Natural killer cell (primary cell): ENCODE data around the gene MAP4K4. TPM values are rescaled to one million over a fixed set of nuclear protein-coding genes. Genes with fewer than 3 reads are reported as not detected.

Experiments used
- ATAC-seq, 3 donors: fragments of 150-1000 bp in 2 of 3; fragments of 200-7000 bp in 1 of 3; cut with Tn5 transposase; 1 replicate in 1 of 3; 2 replicates in 2 of 3; pipeline ENCODE4 v1.10.0; 2021; ENCODE audit warnings: mild to moderate bottlenecking in 2 of 3, moderate library complexity in 2 of 3
- DNase-seq, 2 donors: peaks; one replicate each; pipeline versions ENCODE4 v3.0.0 to v3.0.0-alpha.2; 2013 to 2021; ENCODE audit warnings: mixed read lengths in 1 of 2
- H3K27ac ChIP-seq: one replicate; pipeline ENCODE4 v1.5.1; 2013; ENCODE audit warnings: mild to moderate bottlenecking, low read length
- H3K27me3 ChIP-seq: one replicate; pipeline ENCODE4 v1.6.1; 2013; ENCODE audit warnings: low read length; ENCODE audit not compliant: control insufficient read depth, insufficient read depth
- H3K36me3 ChIP-seq: one replicate; pipeline ENCODE4 v1.6.1; 2013; ENCODE audit warnings: low read length; ENCODE audit not compliant: control insufficient read depth, insufficient read depth
- H3K4me1 ChIP-seq: one replicate; pipeline ENCODE4 v1.6.1; 2013; ENCODE audit warnings: low read length; ENCODE audit not compliant: control insufficient read depth, insufficient read depth
- H3K4me3 ChIP-seq: one replicate; pipeline ENCODE4 v1.5.1; 2013; ENCODE audit warnings: low read length
- H3K9me3 ChIP-seq: one replicate; pipeline ENCODE4 v1.6.1; 2013; ENCODE audit warnings: low read length; ENCODE audit not compliant: control insufficient read depth, insufficient read depth
- H3K27ac Mint-ChIP-seq, 2 donors: one replicate each; pipeline ENCODE4 v1.8.0; 2022; ENCODE audit warnings: mild to moderate bottlenecking in 2 of 2, mixed read lengths in 2 of 2, moderate library complexity in 1 of 2
- H3K27me3 Mint-ChIP-seq, 2 donors: one replicate each; pipeline ENCODE4 v1.8.0; 2022; ENCODE audit warnings: low read depth in 2 of 2, mixed read lengths in 2 of 2
- H3K36me3 Mint-ChIP-seq: one replicate; pipeline ENCODE4 v1.8.0; 2022; ENCODE audit warnings: mixed read lengths
- H3K4me1 Mint-ChIP-seq, 2 donors: one replicate each; pipeline ENCODE4 v1.8.0; 2022; ENCODE audit warnings: mixed read lengths in 2 of 2
- H3K4me3 Mint-ChIP-seq: one replicate; pipeline ENCODE4 v1.8.0; 2022; ENCODE audit warnings: mild to moderate bottlenecking, moderate library complexity, mixed read lengths
- H3K9me3 Mint-ChIP-seq, 2 donors: one replicate each; pipeline ENCODE4 v1.8.0; 2022; ENCODE audit warnings: mixed read lengths in 2 of 2
- WGBS: methylation state at CpG from one replicate; pipeline ENCODE4 v1.1.7; 2013; ENCODE audit warnings: missing lambda C conversion rate; ENCODE audit not compliant: insufficient coverage; 5-methylcytosine and 5-hydroxymethylcytosine counted together
- intact Hi-C: fragments of 100-400 bp; cut with micrococcal nuclease; formaldehyde crosslinking; loops from one replicate; pipeline ENCODE4 v1.14.2; 2022
- total RNA-seq, 4 donors: library from RNA; stranded (reverse); fragments of 120-200 nt in 1 of 4; gene quantifications; one replicate each; pipeline versions ENCODE4 v1.2.3 to v1.2.4, GENCODE V29; 2013 to 2022
- TF ChIP-seq, protein P1 (sequence below): fragments of 200-600 bp; IDR thresholded peaks from one replicate; pipeline ENCODE4 v1.8.0; 2022; ENCODE audit warnings: antibody characterized with exemption

The MAP4K4 gene
- total RNA-seq, 3 donors from 2014 or later (not counting 1 experiment from before 2014, with no cell fraction given) = 60.2 to 80.3 (median 66.5) TPM

DNA sequence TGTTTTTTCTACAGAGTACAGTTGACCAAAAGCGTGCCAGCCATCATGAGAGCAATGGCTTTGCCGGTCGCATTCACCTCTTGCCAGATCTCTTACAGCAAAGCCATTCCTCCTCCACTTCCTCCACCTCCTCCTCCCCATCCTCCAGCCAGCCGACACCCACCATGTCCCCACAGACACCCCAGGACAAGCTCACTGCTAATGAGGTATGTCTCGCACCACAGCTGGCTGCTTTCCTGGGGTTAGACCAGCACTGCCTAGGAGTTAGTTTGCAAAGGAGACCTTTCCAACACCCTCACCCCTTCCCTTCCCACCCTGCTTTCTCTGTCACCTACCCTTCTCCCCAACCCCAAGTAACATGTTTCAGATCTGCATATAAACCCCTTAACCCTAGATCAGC is 174.0 kb downstream of the MAP4K4 start:
- H3K4me1 ChIP-seq = no peaks in the 10 kb centered on the region
- H3K36me3 ChIP-seq = peaks cover 90% of the 10 kb centered on the region
- Mint-ChIP-seq H3K36me3 (peaks cover 42% of the 10 kb centered on the region), H3K4me3 (no peak overlapping the region), H3K27me3 (no peaks in the 10 kb centered on the region), H3K9me3 (no peaks in the 10 kb centered on the region), H3K27ac (no peak overlapping the region), H3K4me1 (no peaks in the 10 kb centered on the region)
- WGBS = 99% methylated on average over 5 of the region's 5 CpGs
- DNase-seq (no peak), ATAC-seq (no peak)
- intact Hi-C loops = no loop called here
- H3K27me3 ChIP-seq = no peaks in the 10 kb centered on the region
- no peaks in the 10 kb centered on the region for H3K9me3 ChIP-seq
- TF ChIP-seq, protein P1, sequence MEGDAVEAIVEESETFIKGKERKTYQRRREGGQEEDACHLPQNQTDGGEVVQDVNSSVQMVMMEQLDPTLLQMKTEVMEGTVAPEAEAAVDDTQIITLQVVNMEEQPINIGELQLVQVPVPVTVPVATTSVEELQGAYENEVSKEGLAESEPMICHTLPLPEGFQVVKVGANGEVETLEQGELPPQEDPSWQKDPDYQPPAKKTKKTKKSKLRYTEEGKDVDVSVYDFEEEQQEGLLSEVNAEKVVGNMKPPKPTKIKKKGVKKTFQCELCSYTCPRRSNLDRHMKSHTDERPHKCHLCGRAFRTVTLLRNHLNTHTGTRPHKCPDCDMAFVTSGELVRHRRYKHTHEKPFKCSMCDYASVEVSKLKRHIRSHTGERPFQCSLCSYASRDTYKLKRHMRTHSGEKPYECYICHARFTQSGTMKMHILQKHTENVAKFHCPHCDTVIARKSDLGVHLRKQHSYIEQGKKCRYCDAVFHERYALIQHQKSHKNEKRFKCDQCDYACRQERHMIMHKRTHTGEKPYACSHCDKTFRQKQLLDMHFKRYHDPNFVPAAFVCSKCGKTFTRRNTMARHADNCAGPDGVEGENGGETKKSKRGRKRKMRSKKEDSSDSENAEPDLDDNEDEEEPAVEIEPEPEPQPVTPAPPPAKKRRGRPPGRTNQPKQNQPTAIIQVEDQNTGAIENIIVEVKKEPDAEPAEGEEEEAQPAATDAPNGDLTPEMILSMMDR = no peak
- H3K27ac ChIP-seq = no peak overlapping the region
- H3K4me3 ChIP-seq = no peak overlapping the region

DNA sequence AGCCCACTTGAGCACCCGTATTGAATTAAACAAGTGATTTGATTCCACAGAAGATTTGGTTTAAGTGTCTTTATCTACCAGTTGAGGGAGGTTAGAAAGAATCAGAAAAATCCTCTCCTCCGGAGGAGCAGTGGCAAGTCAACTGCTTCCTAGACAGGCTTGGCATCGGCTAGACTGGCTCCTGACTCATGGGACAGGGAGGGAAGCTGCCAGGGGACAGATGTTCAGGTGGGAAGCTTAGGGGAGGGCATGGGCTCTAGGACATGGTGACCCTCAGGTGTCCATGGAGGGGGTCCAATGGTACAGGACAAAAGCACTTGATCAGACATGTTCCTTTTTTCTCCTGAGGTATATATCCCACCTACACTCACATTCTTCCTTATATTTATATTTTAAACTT is 175.0 kb downstream of the MAP4K4 start:
- no peaks in the 10 kb centered on the region for H3K4me1 ChIP-seq
- H3K9me3 ChIP-seq = no peaks in the 10 kb centered on the region
- TF ChIP-seq, protein P1 = no peak
- ATAC-seq (no peak), DNase-seq (no peak)
- peaks cover 90% of the 10 kb centered on the region for H3K36me3 ChIP-seq
- no peaks in the 10 kb centered on the region for H3K4me1 Mint-ChIP-seq
- H3K4me3 Mint-ChIP-seq = no peak overlapping the region
- H3K27ac ChIP-seq = no peak overlapping the region
- WGBS = 95% methylated on average over 3 of the region's 3 CpGs
- peaks cover 36% of the 10 kb centered on the region for H3K36me3 Mint-ChIP-seq
- no peaks in the 10 kb centered on the region for H3K27me3 Mint-ChIP-seq
- H3K9me3 Mint-ChIP-seq = no peaks in the 10 kb centered on the region
- H3K4me3 ChIP-seq = no peak overlapping the region
- no peaks in the 10 kb centered on the region for H3K27me3 ChIP-seq
- intact Hi-C loops = no loop called here
- no peak overlapping the region for H3K27ac Mint-ChIP-seq

DNA sequence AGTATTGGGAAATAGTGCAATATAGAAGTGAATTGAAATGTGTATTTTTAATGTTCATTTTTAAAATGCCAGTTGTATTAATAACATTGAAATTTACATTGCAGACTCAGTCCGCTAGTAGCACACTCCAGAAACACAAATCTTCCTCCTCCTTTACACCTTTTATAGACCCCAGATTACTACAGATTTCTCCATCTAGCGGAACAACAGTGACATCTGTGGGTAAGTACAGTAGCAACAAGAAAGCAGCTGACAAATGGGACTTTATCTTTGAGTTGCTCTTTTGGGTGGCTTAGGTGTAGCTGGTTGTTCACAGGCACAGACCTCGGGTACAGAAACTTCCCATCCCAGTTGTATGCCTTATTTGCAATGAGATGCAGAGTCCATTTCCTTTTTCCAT is 176.0 kb downstream of the MAP4K4 start:
- 100% methylated on average over 2 of the region's 3 CpGs for WGBS
- Mint-ChIP-seq H3K4me3 (no peak overlapping the region), H3K4me1 (no peaks in the 10 kb centered on the region), H3K9me3 (no peaks in the 10 kb centered on the region), H3K36me3 (peaks cover 26% of the 10 kb centered on the region), H3K27me3 (no peaks in the 10 kb centered on the region), H3K27ac (no peak overlapping the region)
- Histone ChIP-seq H3K4me1 (no peaks in the 10 kb centered on the region), H3K27ac (no peak overlapping the region), H3K4me3 (no peak overlapping the region), H3K27me3 (no peaks in the 10 kb centered on the region), H3K36me3 (peaks cover 86% of the 10 kb centered on the region), H3K9me3 (no peaks in the 10 kb centered on the region)
- TF ChIP-seq, protein P1 = no peak
- intact Hi-C loops = no loop called here
- ATAC-seq (no peak), DNase-seq (peak in 1 of 2 donors; percentile 17)

DNA sequence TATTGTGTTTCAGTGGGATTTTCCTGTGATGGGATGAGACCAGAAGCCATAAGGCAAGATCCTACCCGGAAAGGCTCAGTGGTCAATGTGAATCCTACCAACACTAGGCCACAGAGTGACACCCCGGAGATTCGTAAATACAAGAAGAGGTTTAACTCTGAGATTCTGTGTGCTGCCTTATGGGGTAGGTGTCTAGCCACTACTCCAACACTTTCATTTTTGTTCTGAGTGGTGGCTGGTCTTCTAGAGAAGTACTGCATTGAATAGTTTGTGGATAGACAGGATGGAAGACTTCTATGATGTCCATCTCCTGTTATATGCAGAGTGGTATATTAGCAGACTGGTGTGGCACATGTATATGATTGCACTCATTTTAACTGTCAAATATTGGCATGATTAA is 176.6 kb downstream of the MAP4K4 start:
- no peaks in the 10 kb centered on the region for H3K9me3 Mint-ChIP-seq
- Histone ChIP-seq H3K4me1 (no peaks in the 10 kb centered on the region), H3K27me3 (no peaks in the 10 kb centered on the region), H3K4me3 (no peak overlapping the region), H3K36me3 (peaks cover 88% of the 10 kb centered on the region), H3K27ac (no peak overlapping the region), H3K9me3 (no peaks in the 10 kb centered on the region)
- H3K27ac Mint-ChIP-seq = no peak overlapping the region
- ATAC-seq (no peak), DNase-seq (no peak)
- no peak overlapping the region for H3K4me3 Mint-ChIP-seq
- no peaks in the 10 kb centered on the region for H3K27me3 Mint-ChIP-seq
- peaks cover 26% of the 10 kb centered on the region for H3K36me3 Mint-ChIP-seq
- intact Hi-C loops = no loop called here
- WGBS = 86% methylated on average over 3 of the region's 3 CpGs
- TF ChIP-seq, protein P1 = no peak
- no peaks in the 10 kb centered on the region for H3K4me1 Mint-ChIP-seq
